MV-4-11 (cell line): ENCODE data around the gene CYP2F1.
A peak's percentile ranks its signal among the peaks of the same experiment; 100 is the strongest.
"Not testable (repeated sequence)": the region's sequence is repeated elsewhere in the genome, so short reads cannot be mapped to it uniquely, and the experiment has no call there.

Experiments used
- DNase-seq: peaks from one replicate; lab custom pipeline; 2025; lab: John Stamatoyannopoulos, UW

CYP2F1 gene

GRCh38 chr19:41127362-41127761 is 13.1 kb downstream of the CYP2F1 start:
- DNase-seq, result not testable (repeated sequence)

GRCh38 chr19:41127801-41128300 is 13.6 kb downstream of the CYP2F1 start:
- peak; percentile 89 for DNase-seq

GRCh38 chr19:41128692-41129091 is 14.5 kb downstream of the CYP2F1 start:
- DNase-seq, result no peak

GRCh38 chr19:41131186-41131585 is 17.0 kb downstream of the CYP2F1 start:
- DNase-seq, result no peak

GRCh38 chr19:41133260-41133659 is 19.0 kb downstream of the CYP2F1 start:
- no peak for DNase-seq

GRCh38 chr19:41134616-41135015 is 20.4 kb downstream of the CYP2F1 start:
- no peak for DNase-seq

GRCh38 chr19:41135390-41136384 is 21.5 kb downstream of the CYP2F1 start:
- DNase-seq, result peak; percentile 57

- DNase-seq, result peak; percentile 16
These were observed 22.6 kb downstream of the CYP2F1 start for GRCh38 chr19:41136636-41137455.

GRCh38 chr19:41144403-41144802 is 30.2 kb downstream of the CYP2F1 start:
- peak; percentile 83 for DNase-seq

GRCh38 chr19:41149831-41150230 is 35.6 kb downstream of the CYP2F1 start:
- DNase-seq, result no peak

- DNase-seq, result not testable (repeated sequence)
These were observed 36.8 kb downstream of the CYP2F1 start for GRCh38 chr19:41150986-41151385.

GRCh38 chr19:41154060-41154459 is 39.8 kb downstream of the CYP2F1 start:
- DNase-seq, result no peak

- no peak for DNase-seq
These were observed 42.0 kb downstream of the CYP2F1 start for GRCh38 chr19:41156207-41156606.

- DNase-seq, result peak; percentile 41
These were observed 45.6 kb downstream of the CYP2F1 start for GRCh38 chr19:41159881-41160280.

- DNase-seq, result no peak
These were observed 47.7 kb downstream of the CYP2F1 start for GRCh38 chr19:41161903-41162302.

GRCh38 chr19:41166944-41167804 is 52.9 kb downstream of the CYP2F1 start:
- no peak for DNase-seq

GRCh38 chr19:41172297-41173164 is 58.3 kb downstream of the CYP2F1 start:
- DNase-seq, result no peak

- DNase-seq, result no peak
These were observed 60.2 kb downstream of the CYP2F1 start for GRCh38 chr19:41174297-41174928.

- DNase-seq, result peak; percentile 95
These were observed 61.9 kb downstream of the CYP2F1 start for GRCh38 chr19:41175801-41176777.
